HK-2 (cell line): ENCODE results near the gene NCKAP5.
"Not testable (repeated sequence)": the region's sequence is repeated elsewhere in the genome, so short reads cannot be mapped to it uniquely, and the experiment has no call there.

ENCODE experiments used
- DNase-seq: peaks from one replicate; pipeline ENCODE4 v3.0.0-alpha.2; 2018; ENCODE audit not compliant: unreplicated experiment

The NCKAP5 gene

DNA sequence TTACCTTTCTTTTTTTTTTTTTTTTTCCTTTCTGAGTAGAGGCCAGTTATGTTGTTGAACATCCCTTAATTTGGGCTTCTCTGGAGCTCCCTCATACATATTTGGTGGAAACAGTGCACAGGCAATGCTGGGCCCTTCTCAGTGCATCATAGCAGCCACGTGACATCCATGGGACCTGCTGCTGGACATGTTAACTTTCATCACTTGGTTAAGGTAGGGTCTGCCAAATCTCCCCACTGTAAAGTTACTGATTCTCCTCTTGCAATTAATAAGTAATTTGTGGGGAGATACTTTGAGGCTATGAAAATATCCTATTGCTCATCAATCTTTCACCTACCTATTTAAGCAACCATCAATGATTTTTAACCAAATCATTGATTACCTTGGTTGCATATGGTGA is 686.7 kb downstream of the NCKAP5 start:
- DNase-seq: no peak

DNA sequence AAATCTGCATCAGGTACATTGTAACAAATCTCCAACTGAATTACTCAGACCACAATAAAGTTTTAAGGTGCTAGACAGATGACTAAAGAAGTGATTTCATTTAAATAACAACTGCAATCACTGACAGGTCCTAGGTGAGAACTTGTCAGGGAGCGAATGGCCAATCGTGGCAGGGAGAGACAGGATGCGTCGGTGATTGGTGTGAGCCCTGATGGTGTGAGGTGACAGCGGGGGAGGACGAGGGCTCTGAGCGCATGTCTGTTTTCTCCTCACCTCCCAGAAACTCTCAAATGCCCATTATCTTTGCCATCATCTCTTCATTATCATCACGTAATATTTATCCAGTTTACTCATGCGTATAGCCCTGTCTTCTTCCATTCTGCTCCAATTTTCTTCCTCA is 690.3 kb downstream of the NCKAP5 start:
- DNase-seq: no peak

GRCh38 chr2:132876745-132877391 is 691.4 kb downstream of the NCKAP5 start:
- no peak for DNase-seq

DNA sequence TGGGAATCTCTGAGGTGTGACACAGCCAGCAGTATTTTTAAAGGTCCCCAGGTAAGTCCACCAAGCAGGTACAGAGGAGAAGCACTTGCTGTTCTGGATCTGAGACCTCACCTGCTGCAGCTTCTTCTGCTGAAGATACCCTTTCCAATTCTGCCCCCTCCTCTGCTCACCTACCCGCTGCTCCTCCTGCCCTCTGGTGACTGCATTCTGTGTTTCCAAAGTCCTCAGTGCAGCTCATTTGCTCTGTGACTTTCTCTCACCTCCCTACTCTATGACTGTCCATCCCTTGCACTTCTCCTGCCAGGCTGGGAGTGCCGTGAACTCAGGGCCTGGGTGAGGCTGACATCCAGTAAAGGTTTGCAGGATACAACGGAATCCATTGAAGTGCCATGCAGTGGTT is 693.1 kb downstream of the NCKAP5 start:
- no peak for DNase-seq

DNA sequence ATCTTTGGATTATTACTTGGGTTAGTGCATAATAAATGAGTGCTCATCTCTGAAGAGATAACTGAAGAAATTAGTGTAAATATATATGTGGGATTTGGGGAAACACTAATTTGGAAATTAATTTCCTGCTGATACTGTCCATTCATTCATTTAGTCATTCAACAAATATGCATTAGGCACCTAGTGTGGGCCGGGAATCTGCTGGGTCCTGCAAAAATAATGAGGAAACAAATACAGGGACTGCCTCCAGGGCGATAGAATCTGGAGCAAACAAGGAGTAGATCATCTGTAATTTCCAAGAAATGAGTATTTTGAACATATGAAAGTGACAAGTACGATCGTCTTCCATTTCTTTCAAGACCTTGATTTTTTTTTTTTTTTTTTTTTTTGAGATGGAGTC is 694.5 kb downstream of the NCKAP5 start:
- DNase-seq: no peak

DNA sequence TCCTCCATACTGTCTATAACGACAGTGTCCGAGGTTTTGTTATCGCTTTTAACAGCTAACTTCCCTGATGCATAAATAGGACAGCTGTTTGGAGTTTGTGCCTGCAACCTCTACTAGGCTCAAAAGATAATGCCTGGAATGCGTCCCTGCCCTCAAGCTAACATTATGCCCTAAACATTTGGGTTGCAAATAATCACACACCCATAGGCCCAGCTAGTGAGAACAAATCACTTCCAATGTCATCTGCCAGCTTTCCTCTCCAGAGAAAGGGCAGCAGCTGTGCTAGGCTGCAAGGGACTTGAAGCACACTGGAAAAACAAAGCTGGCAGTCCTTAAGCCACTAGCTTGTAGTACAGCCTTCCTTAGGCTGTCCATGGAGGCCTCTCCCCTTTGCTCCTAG is 696.4 kb downstream of the NCKAP5 start:
- DNase-seq: no peak

DNA sequence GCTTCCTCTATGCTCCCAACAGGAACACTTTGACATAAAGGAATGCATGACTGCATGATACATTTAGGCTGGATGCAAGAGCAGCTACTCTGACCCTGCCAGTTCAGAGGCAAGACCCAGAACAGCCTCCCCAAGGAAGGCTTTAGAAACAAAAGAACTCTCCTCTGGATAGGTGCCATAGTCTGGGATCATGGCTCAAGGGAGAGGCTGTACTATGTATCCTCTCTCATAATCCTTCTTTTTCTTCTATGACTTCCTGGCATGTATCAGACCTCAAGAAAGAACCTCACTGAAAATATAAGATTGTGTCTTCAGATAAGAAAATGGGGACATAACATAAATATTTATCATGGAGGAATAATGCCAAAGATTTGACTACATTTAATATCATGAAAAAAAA is 704.3 kb downstream of the NCKAP5 start:
- no peak for DNase-seq

DNA sequence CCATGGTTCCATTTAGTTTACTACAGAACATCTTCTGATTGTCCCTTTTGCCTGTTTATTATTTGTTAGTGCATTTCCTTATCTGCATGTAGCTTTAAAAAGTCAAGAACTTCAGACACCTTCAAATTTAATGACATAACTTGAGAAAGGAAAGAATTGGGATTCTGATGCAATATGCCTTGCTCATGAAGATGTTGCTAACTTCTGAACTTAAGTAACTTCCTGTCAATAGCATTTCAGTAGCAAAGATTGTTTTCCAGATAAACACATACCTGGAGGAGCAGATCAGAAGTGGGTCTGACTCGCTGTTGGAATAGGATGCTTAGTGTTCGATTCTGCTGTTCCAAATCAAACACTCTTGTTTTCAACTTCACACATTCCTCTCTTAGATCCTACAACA is 708.0 kb downstream of the NCKAP5 start:
- DNase-seq: no peak

DNA sequence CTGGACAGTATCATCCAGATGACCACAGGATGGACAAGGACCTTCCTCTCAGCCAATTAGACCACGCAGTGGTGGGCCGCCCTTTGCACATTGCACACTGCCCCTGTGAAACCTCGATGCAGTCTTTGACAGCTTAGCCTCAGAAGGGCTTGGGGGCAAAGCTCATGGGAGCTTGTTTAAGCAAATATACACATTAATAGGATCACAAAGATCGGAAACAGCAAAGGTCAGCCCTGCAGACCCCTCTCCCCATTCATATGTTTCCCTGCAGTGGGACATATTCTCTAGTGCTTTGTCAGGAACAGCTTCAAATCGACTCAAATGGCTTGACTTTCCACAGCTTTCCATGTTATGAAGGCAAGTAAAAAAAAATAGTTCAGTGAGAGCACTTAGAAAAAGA is 708.7 kb downstream of the NCKAP5 start:
- DNase-seq: no peak

DNA sequence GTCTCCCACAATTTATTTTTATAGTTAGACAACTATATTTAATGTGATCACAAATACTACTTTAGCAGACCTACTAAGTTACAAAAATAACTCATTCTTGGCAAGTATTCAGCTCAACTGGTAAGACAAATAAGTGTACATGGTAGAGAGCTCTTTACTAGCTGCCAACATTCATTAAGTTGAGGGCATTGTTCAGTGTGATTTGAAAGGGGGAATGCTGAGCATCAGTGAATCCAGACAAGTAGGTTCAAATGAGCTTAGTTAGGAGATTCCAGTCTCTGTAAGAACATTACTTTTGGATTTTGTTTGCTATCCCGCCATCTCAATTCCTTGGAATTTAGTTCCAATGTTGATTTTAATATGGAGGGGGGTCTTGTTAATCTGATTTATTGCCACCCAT is 710.9 kb downstream of the NCKAP5 start:
- DNase-seq: no peak

- no peak for DNase-seq
Observed at GRCh38 chr2:132850688-132851087, 717.6 kb downstream of the NCKAP5 start.

- DNase-seq: no peak
Observed at GRCh38 chr2:132849118-132849517, 719.1 kb downstream of the NCKAP5 start.

DNA sequence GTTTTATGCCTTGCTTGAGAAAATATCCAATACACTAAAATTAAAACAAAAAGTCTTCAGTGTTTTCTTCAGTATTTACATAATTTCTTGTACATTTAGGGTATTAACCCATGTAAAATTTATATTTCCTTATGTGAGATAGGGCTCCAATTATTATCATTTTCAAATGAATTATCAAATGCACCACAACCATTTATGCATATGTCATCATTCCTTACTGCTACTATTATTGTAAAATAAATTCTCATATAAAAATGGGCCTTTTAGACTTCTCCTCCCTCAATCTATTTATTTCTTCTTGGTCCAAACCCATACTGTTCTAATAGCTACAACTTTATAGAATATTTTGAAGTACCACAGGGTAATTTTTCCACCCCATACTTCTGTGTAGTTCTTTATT is 722.9 kb downstream of the NCKAP5 start:
- no peak for DNase-seq

GRCh38 chr2:132844585-132844984 is 723.7 kb downstream of the NCKAP5 start:
- DNase-seq: no peak

DNA sequence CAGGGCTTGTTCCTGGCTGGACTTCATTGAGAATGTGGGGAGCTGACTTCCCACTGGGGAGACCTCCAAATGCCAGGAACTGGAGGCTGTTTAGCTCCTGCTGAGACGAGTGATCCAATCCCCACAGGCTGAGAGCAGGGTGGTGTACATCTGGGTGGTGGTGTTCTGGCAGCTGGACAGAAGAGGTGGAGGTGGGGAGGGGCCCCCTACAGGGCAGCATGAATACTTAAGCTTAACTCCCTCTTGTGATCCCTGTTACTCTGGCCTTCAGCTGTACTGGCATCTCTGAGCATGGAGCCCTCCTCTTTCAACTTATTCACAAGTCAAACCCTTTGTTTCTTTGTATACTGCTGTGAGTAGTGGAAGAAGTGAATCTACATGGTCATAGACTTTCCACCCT is 730.5 kb downstream of the NCKAP5 start:
- DNase-seq: no peak

GRCh38 chr2:132830321-132830827 is 737.9 kb downstream of the NCKAP5 start:
- no peak for DNase-seq

GRCh38 chr2:132825601-132826000 is 742.7 kb downstream of the NCKAP5 start:
- no peak for DNase-seq

GRCh38 chr2:132824716-132825115 is 743.5 kb downstream of the NCKAP5 start:
- no peak for DNase-seq

DNA sequence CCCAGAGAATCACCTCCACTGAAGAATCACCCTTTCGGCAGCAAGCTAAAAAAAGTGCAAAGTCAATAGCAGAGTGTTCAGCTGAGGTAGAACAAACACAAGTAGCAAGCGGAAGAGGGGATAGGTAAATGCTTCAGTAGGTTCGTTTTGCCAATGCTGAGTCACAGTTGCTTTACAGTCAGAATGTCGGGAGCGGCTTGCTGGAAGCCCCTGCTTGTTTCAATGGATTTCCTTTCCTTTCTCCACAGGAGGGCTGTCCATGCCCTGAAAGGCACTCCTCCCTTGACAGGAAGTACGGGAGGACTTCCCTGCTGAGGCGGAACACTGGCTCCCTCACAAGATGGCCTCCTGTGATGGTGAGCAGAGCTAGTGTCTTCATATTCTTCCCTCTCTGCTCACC is 752.0 kb downstream of the NCKAP5 start:
- DNase-seq: no peak

DNA sequence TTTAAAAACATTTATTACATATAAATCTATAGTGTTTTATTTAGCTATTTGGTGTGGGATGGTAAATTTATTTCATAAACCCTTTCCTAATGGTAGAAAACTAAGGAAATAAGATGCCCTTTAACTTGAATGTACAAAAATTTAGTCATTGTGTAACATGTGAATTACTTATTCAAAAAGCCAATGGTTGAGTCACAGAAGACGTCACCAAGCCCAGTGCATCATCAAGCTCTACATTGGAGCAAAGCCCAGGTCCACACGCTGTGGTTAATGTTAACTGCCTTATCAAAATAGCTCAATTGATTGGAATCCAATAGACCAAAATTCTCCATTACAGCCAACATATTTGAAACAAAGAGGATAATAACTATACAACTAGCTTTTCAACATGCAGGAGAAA is 752.7 kb downstream of the NCKAP5 start:
- DNase-seq: no peak

DNA sequence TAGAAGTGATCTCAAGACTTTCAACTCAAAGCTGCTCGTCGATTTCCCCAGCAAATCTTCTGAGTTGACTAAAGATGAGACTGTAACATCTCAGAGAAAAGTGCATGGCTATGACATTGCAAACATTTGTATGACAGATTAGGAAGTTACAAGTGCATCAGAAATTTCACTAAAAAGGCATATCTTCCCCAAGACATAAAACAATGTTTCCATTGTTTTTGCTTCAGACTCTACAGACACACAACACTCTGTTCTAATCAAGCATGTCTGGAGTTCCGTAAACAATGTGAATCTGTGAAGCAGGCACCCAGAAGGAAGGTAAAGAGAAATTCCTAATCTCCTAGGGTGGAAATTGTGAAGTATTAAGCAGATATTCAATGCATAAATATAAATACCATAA is 753.6 kb downstream of the NCKAP5 start:
- no peak for DNase-seq

DNA sequence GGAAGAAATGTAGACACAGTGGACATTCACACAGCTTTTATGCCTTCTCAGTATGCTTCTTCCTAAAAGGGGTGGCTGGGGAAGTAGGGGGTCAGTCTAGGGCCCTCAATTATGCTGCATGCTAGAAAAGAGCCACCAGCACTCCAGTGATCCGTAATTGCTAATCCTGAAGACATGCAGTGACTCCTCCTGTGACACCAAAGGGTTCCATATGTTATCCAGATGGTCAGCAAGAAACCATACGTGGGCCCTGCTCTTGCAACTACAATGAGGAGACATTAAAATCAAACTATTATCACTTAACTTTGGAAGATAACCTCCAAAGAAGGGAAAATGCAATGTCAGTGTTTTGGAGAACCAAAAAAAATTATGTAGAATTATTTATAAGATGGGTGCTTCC is 754.8 kb downstream of the NCKAP5 start:
- no peak for DNase-seq

- no peak for DNase-seq
Observed at GRCh38 chr2:132811148-132811915, 756.9 kb downstream of the NCKAP5 start.

DNA sequence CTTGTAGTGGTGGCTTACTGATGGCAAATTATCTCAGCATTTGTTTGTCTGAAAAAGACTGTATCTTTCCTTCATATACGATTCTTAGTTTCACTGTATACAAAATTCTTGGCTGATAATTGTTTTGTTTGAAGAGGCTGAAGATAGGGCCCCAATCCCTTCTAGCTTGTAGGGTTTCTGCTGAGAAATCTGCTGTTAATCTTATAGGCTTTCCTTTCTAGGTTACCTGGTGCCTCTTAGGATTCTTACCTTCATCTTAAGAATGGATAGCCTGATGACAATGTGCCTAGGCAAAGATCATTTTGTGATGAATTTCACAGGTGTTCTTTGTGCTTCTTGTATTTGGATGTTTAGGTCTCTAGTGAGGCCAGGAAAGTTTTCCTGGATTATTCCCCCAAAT is 758.3 kb downstream of the NCKAP5 start:
- not testable (repeated sequence) for DNase-seq
